ENCODE measurements around the gene PTPRN2. TPM values are rescaled to one million over a fixed set of nuclear protein-coding genes. Genes with fewer than 3 reads are reported as not detected.
A peak's percentile ranks its signal among the peaks of the same experiment; 100 is the strongest.
"Not testable (repeated sequence)": the region's sequence is repeated elsewhere in the genome, so short reads cannot be mapped to it uniquely, and the experiment has no call there.

Gene PTPRN2
- total and polyA plus RNA-seq, 2 experiments from 2014 or later = 0.28 TPM; not detected in 1

DNA sequence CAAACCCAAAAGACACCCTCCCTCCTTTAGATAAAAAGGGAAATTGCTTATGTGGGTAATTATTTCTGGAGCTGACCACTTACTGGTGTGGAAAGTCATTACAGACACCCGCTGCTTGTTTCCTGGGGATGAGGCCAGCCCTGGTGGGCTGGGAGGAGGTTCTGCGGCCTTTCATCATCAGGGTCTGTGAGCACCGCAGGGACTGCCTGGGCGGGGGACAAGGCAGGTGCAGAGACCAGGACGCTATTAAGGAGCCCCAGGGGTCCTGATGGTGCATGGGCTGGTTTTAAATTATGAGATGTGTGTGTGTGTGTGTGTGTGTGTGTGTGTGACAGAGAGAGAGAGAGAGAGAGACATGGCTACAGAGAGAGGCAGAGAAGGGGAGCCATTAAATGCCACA, 1079.6 kb downstream of the PTPRN2 start:
- Histone ChIP-seq H3K4me3 (no peak overlapping the region), H3K36me3 (no peaks in the 10 kb centered on the region), H3K27me3 (no peaks in the 10 kb centered on the region), H3K9me3 (ENCODE audit: low read depth) (no peaks in the 10 kb centered on the region), H3K27ac (no peak overlapping the region), H3K4me1 (ENCODE audit: low read depth) (no peaks in the 10 kb centered on the region)
- TF ChIP-seq, protein P1, sequence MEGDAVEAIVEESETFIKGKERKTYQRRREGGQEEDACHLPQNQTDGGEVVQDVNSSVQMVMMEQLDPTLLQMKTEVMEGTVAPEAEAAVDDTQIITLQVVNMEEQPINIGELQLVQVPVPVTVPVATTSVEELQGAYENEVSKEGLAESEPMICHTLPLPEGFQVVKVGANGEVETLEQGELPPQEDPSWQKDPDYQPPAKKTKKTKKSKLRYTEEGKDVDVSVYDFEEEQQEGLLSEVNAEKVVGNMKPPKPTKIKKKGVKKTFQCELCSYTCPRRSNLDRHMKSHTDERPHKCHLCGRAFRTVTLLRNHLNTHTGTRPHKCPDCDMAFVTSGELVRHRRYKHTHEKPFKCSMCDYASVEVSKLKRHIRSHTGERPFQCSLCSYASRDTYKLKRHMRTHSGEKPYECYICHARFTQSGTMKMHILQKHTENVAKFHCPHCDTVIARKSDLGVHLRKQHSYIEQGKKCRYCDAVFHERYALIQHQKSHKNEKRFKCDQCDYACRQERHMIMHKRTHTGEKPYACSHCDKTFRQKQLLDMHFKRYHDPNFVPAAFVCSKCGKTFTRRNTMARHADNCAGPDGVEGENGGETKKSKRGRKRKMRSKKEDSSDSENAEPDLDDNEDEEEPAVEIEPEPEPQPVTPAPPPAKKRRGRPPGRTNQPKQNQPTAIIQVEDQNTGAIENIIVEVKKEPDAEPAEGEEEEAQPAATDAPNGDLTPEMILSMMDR (IDR thresholded peaks at IDR 0.05; ENCODE audit: low read depth, low read length) = no peak
- DNase-seq (ENCODE audit: low read depth in 1 of 2, low spot score in 1 of 2) = no peak

DNA sequence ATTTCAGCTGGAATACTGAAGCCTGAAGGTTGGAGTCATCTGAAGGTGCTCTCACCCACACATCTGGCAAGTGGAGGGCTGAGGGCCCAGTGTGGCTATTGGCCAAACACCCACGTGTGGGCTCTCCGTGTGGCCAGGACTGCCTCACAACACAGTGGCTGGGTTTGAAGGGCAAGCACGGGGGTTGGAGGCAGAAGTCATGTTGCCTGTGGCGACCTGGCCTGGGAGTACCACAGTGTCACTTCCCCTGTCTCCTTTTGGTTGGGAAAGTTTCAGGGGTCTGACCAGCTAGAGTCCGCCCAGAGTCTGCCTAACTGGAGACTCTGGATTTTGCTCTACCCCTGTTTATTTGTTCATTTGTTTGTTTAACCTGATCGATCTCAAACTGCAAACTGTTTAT, 1081.4 kb downstream of the PTPRN2 start:
- no peaks in the 10 kb centered on the region for H3K36me3 ChIP-seq
- H3K4me1 ChIP-seq (ENCODE audit: low read depth) = no peaks in the 10 kb centered on the region
- H3K27me3 ChIP-seq = no peaks in the 10 kb centered on the region
- DNase-seq (ENCODE audit: low read depth in 1 of 2, low spot score in 1 of 2) = no peak
- no peaks in the 10 kb centered on the region for H3K9me3 ChIP-seq (ENCODE audit: low read depth)
- no peak overlapping the region for H3K4me3 ChIP-seq
- H3K27ac ChIP-seq = no peak overlapping the region
- TF ChIP-seq, protein P1 (IDR thresholded peaks at IDR 0.05; ENCODE audit: low read depth, low read length) = no peak

DNA sequence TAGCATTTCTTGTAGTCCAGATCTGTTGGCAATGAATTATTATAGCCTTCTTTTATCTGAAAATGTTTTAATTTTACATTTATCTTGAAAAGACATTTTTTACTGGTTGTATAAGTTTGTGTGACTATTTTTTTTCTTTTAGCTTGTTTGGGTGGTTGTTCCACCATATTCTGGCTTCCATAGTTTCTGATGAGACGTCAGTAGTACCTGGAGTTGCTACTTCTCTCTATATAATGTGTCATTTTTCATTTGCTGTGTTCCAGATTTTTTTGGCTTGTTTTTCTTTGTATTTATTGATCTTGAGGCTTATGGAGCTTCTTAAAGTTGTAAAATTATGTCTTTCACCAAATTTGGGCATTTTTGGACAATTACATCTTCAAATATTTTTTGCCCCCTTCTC, 1082.0 kb downstream of the PTPRN2 start:
- Histone ChIP-seq H3K27me3 (no peaks in the 10 kb centered on the region), H3K9me3 (ENCODE audit: low read depth) (no peaks in the 10 kb centered on the region), H3K4me3 (no peak overlapping the region), H3K36me3 (no peaks in the 10 kb centered on the region), H3K27ac (no peak overlapping the region), H3K4me1 (ENCODE audit: low read depth) (no peaks in the 10 kb centered on the region)
- DNase-seq (ENCODE audit: low read depth in 1 of 2, low spot score in 1 of 2) = no peak
- TF ChIP-seq, protein P1 (IDR thresholded peaks at IDR 0.05; ENCODE audit: low read depth, low read length) = no peak

DNA sequence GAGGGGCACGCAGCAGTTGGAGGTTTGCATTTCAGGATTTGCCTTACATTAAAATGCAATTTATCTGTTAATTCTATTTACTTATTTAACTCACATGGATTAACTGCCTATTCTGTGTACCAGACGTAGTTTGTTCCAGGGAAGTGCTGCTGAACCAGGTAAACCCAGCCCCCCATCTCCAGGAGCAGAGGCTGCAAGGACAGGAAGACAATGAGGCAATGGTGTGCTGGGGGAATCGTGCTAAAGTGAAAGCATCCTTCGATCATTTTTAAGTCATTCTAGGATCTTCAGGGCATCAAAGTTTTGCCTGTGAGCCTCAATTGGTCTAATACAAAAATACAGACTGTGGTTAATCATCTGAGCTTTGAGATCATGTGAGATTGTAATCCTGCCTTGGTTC, 1084.4 kb downstream of the PTPRN2 start:
- Histone ChIP-seq H3K4me3 (no peak overlapping the region), H3K27me3 (no peaks in the 10 kb centered on the region), H3K4me1 (ENCODE audit: low read depth) (no peaks in the 10 kb centered on the region), H3K27ac (no peak overlapping the region), H3K36me3 (no peaks in the 10 kb centered on the region), H3K9me3 (ENCODE audit: low read depth) (no peaks in the 10 kb centered on the region)
- TF ChIP-seq, protein P1 (IDR thresholded peaks at IDR 0.05; ENCODE audit: low read depth, low read length) = no peak
- no peak for DNase-seq (ENCODE audit: low read depth in 1 of 2, low spot score in 1 of 2)

DNA sequence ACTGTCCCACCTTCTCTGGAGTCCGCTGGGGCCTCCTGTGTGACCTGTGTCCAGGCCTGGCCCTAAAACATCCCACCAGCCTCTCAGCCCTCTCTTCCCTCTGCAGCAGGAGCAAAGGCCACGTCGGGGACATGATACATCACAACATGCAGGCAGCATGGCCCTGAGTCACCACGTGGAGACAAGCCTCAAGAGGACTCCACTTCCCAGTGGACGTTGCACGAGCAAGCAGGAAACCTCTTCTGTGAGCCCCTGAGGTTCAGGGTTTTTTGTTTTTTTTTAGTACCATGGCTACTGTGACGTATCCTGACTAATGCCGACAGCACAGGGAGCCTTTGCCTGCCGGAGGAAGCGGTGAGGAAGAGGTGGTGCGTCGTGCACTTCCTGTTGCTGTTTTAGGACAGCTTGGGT, 1084.9 kb downstream of the PTPRN2 start:
- Histone ChIP-seq H3K4me3 (no peak overlapping the region), H3K9me3 (ENCODE audit: low read depth) (no peaks in the 10 kb centered on the region), H3K27me3 (no peaks in the 10 kb centered on the region), H3K27ac (no peak overlapping the region), H3K36me3 (no peaks in the 10 kb centered on the region), H3K4me1 (ENCODE audit: low read depth) (no peaks in the 10 kb centered on the region)
- TF ChIP-seq, protein P1 (IDR thresholded peaks at IDR 0.05; ENCODE audit: low read depth, low read length) = no peak
- peak in 1 of 2 donors; percentile 10 for DNase-seq (ENCODE audit: low read depth in 1 of 2, low spot score in 1 of 2)

DNA sequence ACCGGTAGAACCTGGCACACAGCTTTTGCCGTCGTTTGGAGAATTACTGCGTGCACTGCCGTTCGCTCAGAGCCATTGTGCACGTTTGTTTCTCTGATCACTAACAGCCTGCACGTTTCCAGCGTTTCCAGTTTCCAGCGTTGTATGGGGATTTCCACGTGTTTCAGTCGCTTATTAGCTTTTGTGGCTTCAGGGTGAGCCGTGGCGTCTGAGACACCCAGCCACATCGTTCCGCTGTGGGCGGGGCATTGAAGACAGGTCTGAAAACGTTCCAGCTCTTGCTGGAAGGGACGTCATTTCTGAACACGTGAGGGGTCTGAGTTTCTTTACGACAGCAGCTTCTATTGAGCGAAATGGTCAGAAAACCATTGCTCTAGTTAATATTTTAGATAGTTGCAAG, 1086.0 kb downstream of the PTPRN2 start:
- H3K27me3 ChIP-seq = no peaks in the 10 kb centered on the region
- H3K27ac ChIP-seq = no peak overlapping the region
- TF ChIP-seq, protein P1 (IDR thresholded peaks at IDR 0.05; ENCODE audit: low read depth, low read length) = no peak
- no peak for DNase-seq (ENCODE audit: low read depth in 1 of 2, low spot score in 1 of 2)
- no peaks in the 10 kb centered on the region for H3K36me3 ChIP-seq
- no peak overlapping the region for H3K4me3 ChIP-seq
- H3K9me3 ChIP-seq (ENCODE audit: low read depth) = no peaks in the 10 kb centered on the region
- no peaks in the 10 kb centered on the region for H3K4me1 ChIP-seq (ENCODE audit: low read depth)

DNA sequence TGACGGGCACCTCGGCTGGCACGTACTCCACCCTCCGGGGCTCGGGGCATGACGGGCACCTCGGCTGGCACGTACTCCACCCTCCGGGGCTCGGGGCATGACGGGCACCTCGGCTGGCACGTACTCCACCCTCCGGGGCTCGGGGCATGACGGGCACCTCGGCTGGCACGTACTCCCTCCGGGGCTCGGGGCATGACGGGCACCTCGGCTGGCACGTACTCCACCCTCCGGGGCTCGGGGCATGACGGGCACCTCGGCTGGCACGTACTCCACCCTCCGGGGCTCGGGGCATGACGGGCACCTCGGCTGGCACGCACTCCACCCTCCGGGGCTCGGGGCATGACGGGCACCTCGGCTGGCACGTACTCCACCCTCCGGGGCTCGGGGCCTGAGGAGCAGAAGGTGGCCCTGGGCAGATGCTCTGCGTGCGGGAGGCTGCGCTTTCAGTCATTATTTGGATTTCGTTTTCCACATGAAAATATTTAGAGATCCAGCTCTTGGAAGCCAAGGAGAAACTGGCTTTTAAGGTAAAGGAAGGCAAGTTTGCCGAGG, 1086.6 kb downstream of the PTPRN2 start:
- not testable (repeated sequence) for H3K36me3 ChIP-seq; H3K4me1 ChIP-seq (ENCODE audit: low read depth); DNase-seq (ENCODE audit: low read depth in 1 of 2, low spot score in 1 of 2); H3K27me3 ChIP-seq; H3K9me3 ChIP-seq (ENCODE audit: low read depth); H3K27ac ChIP-seq; H3K4me3 ChIP-seq

All from cardiac muscle cell (in vitro differentiated cells and primary cell).